OCI-LY1 (cell line): Measurements from ENCODE around the gene WDSUB1.

ENCODE experiments used
- H2AFZ ChIP-seq: fragments of 200-600 bp; sonication (generic), shearing (Covaris generic); 2 replicates; pipeline ENCODE4 v1.6.0; 2014; ENCODE audit warnings: antibody characterized with exemption, mild to moderate bottlenecking, low read length
- H3F3A ChIP-seq: fragments of 200-600 bp; sonication (generic), shearing (Covaris generic); 2 replicates; pipeline ENCODE4 v1.6.0; 2014; ENCODE audit warnings: mild to moderate bottlenecking, antibody characterized with exemption, low read length, moderate library complexity; ENCODE audit not compliant: insufficient read depth
- H3K27ac ChIP-seq: fragments of 200-600 bp; sonication (generic); 2 replicates; pipeline ENCODE4 v1.5.1; 2014; ENCODE audit warnings: low read length, mixed run types, mild to moderate bottlenecking, low read depth; ENCODE audit not compliant: poor library complexity, severe bottlenecking
- H3K27me3 ChIP-seq: fragments of 200-600 bp; sonication (generic); 2 replicates; pipeline ENCODE4 v1.6.0; 2014; ENCODE audit warnings: antibody characterized with exemption, mild to moderate bottlenecking, low read length, moderate library complexity; ENCODE audit not compliant: insufficient read depth
- H3K36me3 ChIP-seq: fragments of 200-600 bp; sonication (generic); 2 replicates; pipeline ENCODE4 v1.6.1; 2014; ENCODE audit warnings: mild to moderate bottlenecking, antibody characterized with exemption, low read length, moderate library complexity, mixed read lengths; ENCODE audit not compliant: insufficient read depth
- H3K4me1 ChIP-seq: fragments of 200-600 bp; sonication (generic); 2 replicates; pipeline ENCODE4 v1.5.1; 2014; ENCODE audit warnings: mild to moderate bottlenecking, low read length, moderate library complexity; ENCODE audit not compliant: insufficient read depth, severe bottlenecking
- H3K4me2 ChIP-seq: fragments of 200-600 bp; sonication (generic), shearing (Covaris generic); 2 replicates; pipeline ENCODE4 v1.6.1; 2014; ENCODE audit warnings: low read length
- H3K4me3 ChIP-seq: fragments of 200-600 bp; sonication (generic); 2 replicates; pipeline ENCODE4 v1.5.1; 2014; ENCODE audit warnings: low read length, low read depth, mild to moderate bottlenecking, mixed read lengths; ENCODE audit not compliant: poor library complexity, severe bottlenecking
- H3K79me2 ChIP-seq: fragments of 200-600 bp; shearing (Covaris generic); 2 replicates; pipeline ENCODE4 v1.6.1; 2016; ENCODE audit warnings: mixed run types, low read length, mixed read lengths; ENCODE audit not compliant: insufficient read depth
- H3K9ac ChIP-seq: fragments of 200-600 bp; sonication (generic), shearing (Covaris generic); 2 replicates; pipeline ENCODE4 v1.6.1; 2014; ENCODE audit warnings: mild to moderate bottlenecking, low read length, mixed read lengths
- H3K9me2 ChIP-seq: fragments of 200-600 bp; sonication (generic), shearing (Covaris generic); 2 replicates; pipeline ENCODE4 v1.6.1; 2014; ENCODE audit warnings: low read depth, mild to moderate bottlenecking, low read length, mixed read lengths
- H3K9me3 ChIP-seq: fragments of 200-600 bp; shearing (Covaris generic); 2 replicates; pipeline ENCODE4 v1.6.1; 2014; ENCODE audit warnings: low read length, mixed read lengths
- H4K20me1 ChIP-seq: fragments of 200-600 bp; sonication (generic), shearing (Covaris generic); 2 replicates; pipeline ENCODE4 v1.6.0; 2016; ENCODE audit warnings: mild to moderate bottlenecking, low read length; ENCODE audit not compliant: insufficient read depth
- CTCF ChIP-seq: fragments of 200-600 bp; sonication (generic), shearing (Covaris generic); IDR thresholded peaks from 2 replicates; pipeline ENCODE4 v1.5.1; 2017; ENCODE audit warnings: mild to moderate bottlenecking, antibody characterized with exemption, low read length, moderate library complexity, mixed read lengths
- EZH2 ChIP-seq: fragments of 200-600 bp; sonication (generic), shearing (Covaris generic); IDR thresholded peaks from 2 replicates; pipeline ENCODE4 v1.8.0; 2017; ENCODE audit warnings: borderline replicate concordance, mixed run types, mild to moderate bottlenecking, antibody characterized with exemption, low read length, moderate library complexity, mixed read lengths

WDSUB1 gene

GRCh38 chr2:159195697-159196096 is 90.8 kb downstream of the WDSUB1 start:
- TF ChIP-seq EZH2, result no peak
- H3K9ac ChIP-seq, result no peak overlapping the region
- H3K27ac ChIP-seq, result no peak overlapping the region
- H3K36me3 ChIP-seq, result no peaks in the 10 kb centered on the region
- H3K4me1 ChIP-seq, result no peaks in the 10 kb centered on the region
- no peaks in the 10 kb centered on the region for H3K9me2 ChIP-seq
- H2AFZ ChIP-seq, result no peak overlapping the region
- peaks cover 3% of the 10 kb centered on the region; the same call in 1 of the 2 replicates for H3K27me3 ChIP-seq
- H3K79me2 ChIP-seq, result no peaks in the 10 kb centered on the region
- H3K9me3 ChIP-seq, result no peaks in the 10 kb centered on the region
- no peak overlapping the region for H3K4me3 ChIP-seq
- H3F3A ChIP-seq, result no peaks in the 10 kb centered on the region
- no peak overlapping the region for H3K4me2 ChIP-seq
- no peaks in the 10 kb centered on the region for H4K20me1 ChIP-seq

GRCh38 chr2:159194241-159194640 is 92.3 kb downstream of the WDSUB1 start:
- no peak overlapping the region for H3K27ac ChIP-seq
- H3K27me3 ChIP-seq, result no peaks in the 10 kb centered on the region
- TF ChIP-seq CTCF, result no peak
- TF ChIP-seq EZH2, result no peak
- no peaks in the 10 kb centered on the region for H3K79me2 ChIP-seq
- H3K4me2 ChIP-seq, result no peak overlapping the region
- no peaks in the 10 kb centered on the region for H3K36me3 ChIP-seq
- H3K4me3 ChIP-seq, result no peak overlapping the region
- no peaks in the 10 kb centered on the region for H3K9me3 ChIP-seq
- H3K4me1 ChIP-seq, result no peaks in the 10 kb centered on the region
- H2AFZ ChIP-seq, result no peak overlapping the region
- H3F3A ChIP-seq, result no peaks in the 10 kb centered on the region
- no peaks in the 10 kb centered on the region for H4K20me1 ChIP-seq
- H3K9me2 ChIP-seq, result no peaks in the 10 kb centered on the region
- H3K9ac ChIP-seq, result no peak overlapping the region

GRCh38 chr2:159193791-159194190 is 92.7 kb downstream of the WDSUB1 start:
- H3K9me3 ChIP-seq, result no peaks in the 10 kb centered on the region
- H3K9ac ChIP-seq, result no peak overlapping the region
- no peaks in the 10 kb centered on the region for H3F3A ChIP-seq
- TF ChIP-seq EZH2, result no peak
- no peak for TF ChIP-seq CTCF
- H3K4me2 ChIP-seq, result no peak overlapping the region
- H3K9me2 ChIP-seq, result no peaks in the 10 kb centered on the region
- H2AFZ ChIP-seq, result no peak overlapping the region
- no peaks in the 10 kb centered on the region for H3K27me3 ChIP-seq
- H3K4me1 ChIP-seq, result no peaks in the 10 kb centered on the region
- H3K79me2 ChIP-seq, result no peaks in the 10 kb centered on the region
- no peaks in the 10 kb centered on the region for H3K36me3 ChIP-seq
- no peak overlapping the region for H3K4me3 ChIP-seq
- H3K27ac ChIP-seq, result no peak overlapping the region
- no peaks in the 10 kb centered on the region for H4K20me1 ChIP-seq

DNA sequence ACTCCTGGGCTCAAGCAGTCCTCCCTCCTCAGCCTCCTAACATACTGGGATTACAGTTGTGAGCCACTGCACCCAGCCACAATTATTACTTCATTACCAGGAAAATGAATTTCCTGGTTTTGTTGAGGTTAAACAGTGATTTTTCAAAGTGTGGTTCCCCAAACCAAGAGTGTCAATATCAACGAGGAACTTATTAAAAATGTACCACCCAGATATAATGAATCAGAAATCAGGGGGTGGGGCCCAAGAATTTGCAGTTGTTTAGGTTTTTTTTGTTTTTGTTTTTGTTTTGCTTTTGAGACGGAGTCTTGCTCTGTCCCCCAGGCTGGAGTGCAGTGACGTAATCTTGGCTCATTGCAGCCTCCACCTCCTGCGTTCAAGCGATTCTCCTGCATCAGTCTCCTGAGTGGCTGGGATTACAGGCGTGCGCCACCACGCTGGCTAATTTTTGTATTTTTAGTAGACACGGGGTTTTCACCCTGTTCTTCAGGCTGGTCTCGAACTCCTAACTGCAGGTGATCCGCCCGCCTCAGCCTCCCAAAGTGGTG is 94.1 kb downstream of the WDSUB1 start:
- Histone ChIP-seq H3K79me2 (no peaks in the 10 kb centered on the region), H3K27me3 (no peaks in the 10 kb centered on the region), H3K4me2 (no peak overlapping the region), H3K27ac (no peak overlapping the region), H4K20me1 (no peaks in the 10 kb centered on the region), H3K9me2 (no peaks in the 10 kb centered on the region), H3K36me3 (no peaks in the 10 kb centered on the region), H3K4me3 (no peak overlapping the region), H3K4me1 (no peaks in the 10 kb centered on the region), H3F3A (no peaks in the 10 kb centered on the region), H2AFZ (no peak overlapping the region), H3K9me3 (no peaks in the 10 kb centered on the region), H3K9ac (no peak overlapping the region)
- TF ChIP-seq EZH2, result no peak
- no peak for TF ChIP-seq CTCF
